ENCODE results near the gene TCEAL7.
"Not testable (repeated sequence)": the region's sequence is repeated elsewhere in the genome, so short reads cannot be mapped to it uniquely, and the experiment has no call there.

TCEAL7 gene

GRCh38 chrX:103329991-103330390 lies at the start of gene TCEAL7:
TSS of gene TCEAL7 (plus strand) at chrX:103330239. CDS start at chrX:103331404, 1,165 bp downstream.
- H3K36me3 ChIP-seq (ENCODE audit: control insufficient read depth in 5 of 5, insufficient read depth in 5 of 5, low read length in 5 of 5): no peaks in the 10 kb centered on the region
- H3K9ac ChIP-seq (ENCODE audit: low read length in 5 of 5): peak within 1 kb of the TSS in 2 of 5 donors; percentile 12 to 20
- H3K27ac ChIP-seq (ENCODE audit: low read depth, low read length): no peak within 1 kb of the TSS
- H3K9me3 ChIP-seq (ENCODE audit: control insufficient read depth in 5 of 5, low read length in 5 of 5): no peaks in the 10 kb centered on the region
- peak within 1 kb of the TSS; percentile 11 to 55 (median 37) for H3K4me3 ChIP-seq (ENCODE audit: low read depth in 1 of 5, low read length in 5 of 5)
- H3K4me1 ChIP-seq (ENCODE audit: control insufficient read depth in 5 of 5, insufficient read depth in 5 of 5, low read length in 5 of 5): peaks cover 0 to 7% (median 0%) of the 10 kb centered on the region in 5 donors
- H3K27me3 ChIP-seq (ENCODE audit: control insufficient read depth in 5 of 5, insufficient read depth in 4 of 5, low read length in 5 of 5): peaks cover 6 to 41% (median 24%) of the 10 kb centered on the region in 5 donors

DNA sequence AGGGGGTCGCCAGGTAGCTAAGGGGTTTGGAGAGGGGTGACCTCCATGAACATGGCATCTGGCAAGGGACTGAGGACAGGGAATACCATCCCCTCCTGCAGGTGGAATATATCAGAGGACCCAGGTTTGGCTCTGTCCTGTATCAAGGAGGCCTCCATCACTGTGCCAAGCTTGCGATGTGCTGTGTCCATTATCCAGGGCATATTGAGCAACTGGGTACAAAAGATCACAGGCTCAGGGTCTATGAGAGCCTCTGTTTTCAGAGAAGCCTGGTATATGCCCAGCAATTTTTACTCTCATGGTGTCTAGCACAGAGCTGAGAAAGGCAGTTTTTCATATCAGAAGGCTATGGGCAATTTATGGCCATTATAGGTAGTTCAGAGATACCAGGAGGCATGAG lies 36.9 kb upstream of the TCEAL7 start:
- no peak overlapping the region for H3K4me3 ChIP-seq (ENCODE audit: low read depth in 1 of 5, low read length in 5 of 5)
- H3K9ac ChIP-seq (ENCODE audit: low read length in 5 of 5): no peak overlapping the region
- H3K9me3 ChIP-seq (ENCODE audit: control insufficient read depth in 5 of 5, low read length in 5 of 5): peaks cover 0 to 8% (median 5%) of the 10 kb centered on the region in 5 donors
- peaks cover 0 to 14% (median 4%) of the 10 kb centered on the region in 5 donors for H3K27me3 ChIP-seq (ENCODE audit: control insufficient read depth in 5 of 5, insufficient read depth in 4 of 5, low read length in 5 of 5)
- H3K27ac ChIP-seq (ENCODE audit: low read depth, low read length): no peak overlapping the region
- no peaks in the 10 kb centered on the region for H3K36me3 ChIP-seq (ENCODE audit: control insufficient read depth in 5 of 5, insufficient read depth in 5 of 5, low read length in 5 of 5)
- no peaks in the 10 kb centered on the region for H3K4me1 ChIP-seq (ENCODE audit: control insufficient read depth in 5 of 5, insufficient read depth in 5 of 5, low read length in 5 of 5)

DNA sequence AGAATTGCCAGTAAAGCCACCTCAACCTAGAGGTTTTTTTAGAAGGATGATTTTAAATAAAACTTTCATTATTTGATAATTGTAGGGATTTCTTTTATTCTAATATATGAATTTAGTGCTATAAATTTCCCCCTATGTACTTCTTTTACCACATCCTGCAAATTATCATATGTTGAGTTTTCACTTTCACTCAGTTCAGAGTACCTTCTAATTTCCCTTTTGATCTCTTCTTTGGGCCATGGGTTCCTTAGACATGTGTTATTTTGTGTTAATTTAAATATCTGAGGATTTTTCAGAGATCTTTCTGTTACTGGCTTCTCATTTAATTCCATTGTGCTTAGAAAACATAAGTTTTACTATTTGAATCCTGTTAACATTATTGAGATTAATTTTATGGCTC lies 25.3 kb upstream of the TCEAL7 start:
- Histone ChIP-seq H3K36me3 (ENCODE audit: control insufficient read depth in 5 of 5, insufficient read depth in 5 of 5, low read length in 5 of 5) (no peaks in the 10 kb centered on the region), H3K27ac (ENCODE audit: low read depth, low read length) (no peak overlapping the region), H3K9ac (ENCODE audit: low read length in 5 of 5) (no peak overlapping the region), H3K4me3 (ENCODE audit: low read depth in 1 of 5, low read length in 5 of 5) (no peak overlapping the region), H3K9me3 (ENCODE audit: control insufficient read depth in 5 of 5, low read length in 5 of 5) (no peaks in the 10 kb centered on the region), H3K4me1 (ENCODE audit: control insufficient read depth in 5 of 5, insufficient read depth in 5 of 5, low read length in 5 of 5) (no peaks in the 10 kb centered on the region), H3K27me3 (ENCODE audit: control insufficient read depth in 5 of 5, insufficient read depth in 4 of 5, low read length in 5 of 5) (peaks cover 2 to 10% (median 5%) of the 10 kb centered on the region in 5 donors)

DNA sequence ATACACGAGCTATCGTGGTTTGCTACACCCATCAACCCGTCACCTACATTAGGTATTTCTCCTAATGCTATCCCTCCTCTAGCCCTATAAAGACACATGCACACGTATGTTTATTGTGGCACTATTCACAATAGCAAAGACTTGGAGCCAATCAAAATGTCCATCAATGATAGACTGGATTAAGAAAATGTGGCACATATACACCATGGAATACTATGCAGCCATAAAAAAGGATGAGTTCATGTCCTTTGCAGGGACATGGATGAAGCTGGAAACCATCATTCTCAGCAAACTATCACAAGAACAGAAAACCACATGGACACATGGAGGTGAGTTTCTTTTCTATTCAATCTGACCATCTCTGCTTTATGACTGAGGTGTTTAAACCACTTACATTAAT lies 24.4 kb upstream of the TCEAL7 start:
- peaks cover 4 to 16% (median 9%) of the 10 kb centered on the region in 5 donors for H3K27me3 ChIP-seq (ENCODE audit: control insufficient read depth in 5 of 5, insufficient read depth in 4 of 5, low read length in 5 of 5)
- H3K4me3 ChIP-seq (ENCODE audit: low read depth in 1 of 5, low read length in 5 of 5); H3K9ac ChIP-seq (ENCODE audit: low read length in 5 of 5); H3K27ac ChIP-seq (ENCODE audit: low read depth, low read length); H3K9me3 ChIP-seq (ENCODE audit: control insufficient read depth in 5 of 5, low read length in 5 of 5); H3K36me3 ChIP-seq (ENCODE audit: control insufficient read depth in 5 of 5, insufficient read depth in 5 of 5, low read length in 5 of 5); H3K4me1 ChIP-seq (ENCODE audit: control insufficient read depth in 5 of 5, insufficient read depth in 5 of 5, low read length in 5 of 5): not testable (repeated sequence)

DNA sequence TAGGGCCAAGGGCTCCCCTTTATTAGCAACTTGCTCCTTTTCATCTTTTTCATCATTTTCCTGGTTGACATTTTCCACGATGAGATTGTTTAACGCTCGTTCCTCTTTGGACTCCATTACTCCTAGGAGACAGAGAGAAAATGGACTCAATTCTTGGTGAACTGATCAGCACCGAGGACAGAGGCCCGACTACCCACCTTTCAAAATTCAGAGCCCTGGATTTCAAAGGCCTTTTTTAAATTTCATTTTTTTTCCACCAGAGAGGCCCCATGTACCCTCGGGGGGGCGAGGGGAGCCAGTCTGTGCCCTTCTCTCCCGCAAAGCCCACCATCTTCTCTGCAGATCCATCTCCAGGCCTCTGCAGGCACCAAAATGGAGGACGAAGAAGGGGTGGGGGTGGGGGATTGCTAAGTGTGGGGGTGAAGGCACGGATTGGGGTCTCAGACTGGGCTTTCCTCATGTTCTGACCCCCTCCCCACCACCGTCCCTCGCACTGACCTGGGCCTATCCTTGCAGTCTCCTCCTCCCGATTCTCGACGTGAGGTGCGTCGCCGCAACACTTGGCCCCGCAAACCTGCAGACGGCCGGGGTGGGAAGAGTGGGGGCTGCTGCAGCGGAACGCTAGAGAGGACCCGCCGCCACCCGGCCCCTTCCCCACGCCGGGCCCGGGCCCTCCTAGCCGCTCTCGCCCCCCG lies 20.0 kb upstream of the TCEAL7 start:
- Histone ChIP-seq H3K36me3 (ENCODE audit: control insufficient read depth in 5 of 5, insufficient read depth in 5 of 5, low read length in 5 of 5) (no peaks in the 10 kb centered on the region), H3K4me1 (ENCODE audit: control insufficient read depth in 5 of 5, insufficient read depth in 5 of 5, low read length in 5 of 5) (peaks cover 0 to 9% (median 4%) of the 10 kb centered on the region in 5 donors), H3K9ac (ENCODE audit: low read length in 5 of 5) (no peak overlapping the region), H3K27me3 (ENCODE audit: control insufficient read depth in 5 of 5, insufficient read depth in 4 of 5, low read length in 5 of 5) (peaks cover 13 to 21% (median 15%) of the 10 kb centered on the region in 5 donors), H3K27ac (ENCODE audit: low read depth, low read length) (no peak overlapping the region), H3K9me3 (ENCODE audit: control insufficient read depth in 5 of 5, low read length in 5 of 5) (no peaks in the 10 kb centered on the region), H3K4me3 (ENCODE audit: low read depth in 1 of 5, low read length in 5 of 5) (peak overlapping the region in 3 of 5 donors; percentile 53 to 59 (median 56))

GRCh38 chrX:103310555-103311398 lies 19.3 kb upstream of the TCEAL7 start, which contains the start of gene BEX2:
TSS of gene BEX2 (minus strand) at chrX:103310990. CDS start at chrX:103309976, 1,014 bp downstream.
- Histone ChIP-seq H3K27me3 (ENCODE audit: control insufficient read depth in 5 of 5, insufficient read depth in 4 of 5, low read length in 5 of 5) (peaks cover 13 to 21% (median 15%) of the 10 kb centered on the region in 5 donors), H3K9ac (ENCODE audit: low read length in 5 of 5) (no peak within 1 kb of the TSS), H3K9me3 (ENCODE audit: control insufficient read depth in 5 of 5, low read length in 5 of 5) (no peaks in the 10 kb centered on the region), H3K4me3 (ENCODE audit: low read depth in 1 of 5, low read length in 5 of 5) (peak within 1 kb of the TSS; percentile 40 to 59 (median 56)), H3K4me1 (ENCODE audit: control insufficient read depth in 5 of 5, insufficient read depth in 5 of 5, low read length in 5 of 5) (peaks cover 0 to 9% (median 4%) of the 10 kb centered on the region in 5 donors), H3K27ac (ENCODE audit: low read depth, low read length) (no peak within 1 kb of the TSS), H3K36me3 (ENCODE audit: control insufficient read depth in 5 of 5, insufficient read depth in 5 of 5, low read length in 5 of 5) (no peaks in the 10 kb centered on the region)

DNA sequence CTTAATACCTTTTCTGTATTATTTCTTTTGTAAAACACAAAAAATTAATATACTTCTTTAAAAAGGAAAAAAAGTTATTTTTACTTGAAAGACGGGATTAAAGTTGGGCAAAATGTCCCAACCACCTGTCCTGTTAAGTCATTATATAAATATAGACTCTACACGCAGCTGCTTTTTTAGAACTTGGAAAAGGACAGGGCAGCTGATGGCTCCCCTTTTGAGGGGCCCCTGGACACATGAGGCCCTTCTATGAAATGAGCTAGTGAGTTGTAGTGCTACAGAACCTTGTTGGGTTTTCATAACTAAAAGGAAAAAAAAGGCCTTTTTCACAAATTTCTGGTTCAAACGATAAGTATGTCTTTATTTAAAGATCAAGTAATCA lies 18.6 kb upstream of the TCEAL7 start:
- Histone ChIP-seq H3K27me3 (ENCODE audit: control insufficient read depth in 5 of 5, insufficient read depth in 4 of 5, low read length in 5 of 5) (peaks cover 13 to 21% (median 15%) of the 10 kb centered on the region in 5 donors), H3K9me3 (ENCODE audit: control insufficient read depth in 5 of 5, low read length in 5 of 5) (no peaks in the 10 kb centered on the region), H3K36me3 (ENCODE audit: control insufficient read depth in 5 of 5, insufficient read depth in 5 of 5, low read length in 5 of 5) (no peaks in the 10 kb centered on the region), H3K4me3 (ENCODE audit: low read depth in 1 of 5, low read length in 5 of 5) (no peak overlapping the region), H3K27ac (ENCODE audit: low read depth, low read length) (no peak overlapping the region), H3K9ac (ENCODE audit: low read length in 5 of 5) (no peak overlapping the region), H3K4me1 (ENCODE audit: control insufficient read depth in 5 of 5, insufficient read depth in 5 of 5, low read length in 5 of 5) (peaks cover 0 to 9% (median 4%) of the 10 kb centered on the region in 5 donors)

GRCh38 chrX:103330681-103331288 lies 746 bp downstream of the TCEAL7 start:
- Histone ChIP-seq H3K4me1 (ENCODE audit: control insufficient read depth in 5 of 5, insufficient read depth in 5 of 5, low read length in 5 of 5) (peaks cover 0 to 7% (median 0%) of the 10 kb centered on the region in 5 donors), H3K9me3 (ENCODE audit: control insufficient read depth in 5 of 5, low read length in 5 of 5) (no peaks in the 10 kb centered on the region), H3K4me3 (ENCODE audit: low read depth in 1 of 5, low read length in 5 of 5) (peak overlapping the region in 4 of 5 donors; percentile 11 to 55 (median 26)), H3K9ac (ENCODE audit: low read length in 5 of 5) (peak overlapping the region in 2 of 5 donors; percentile 12 to 20), H3K36me3 (ENCODE audit: control insufficient read depth in 5 of 5, insufficient read depth in 5 of 5, low read length in 5 of 5) (no peaks in the 10 kb centered on the region), H3K27me3 (ENCODE audit: control insufficient read depth in 5 of 5, insufficient read depth in 4 of 5, low read length in 5 of 5) (peaks cover 6 to 41% (median 27%) of the 10 kb centered on the region in 5 donors), H3K27ac (ENCODE audit: low read depth, low read length) (no peak overlapping the region)

GRCh38 chrX:103338663-103339062 lies 8.6 kb downstream of the TCEAL7 start:
- Histone ChIP-seq H3K4me3 (ENCODE audit: low read depth in 1 of 5, low read length in 5 of 5) (no peak overlapping the region), H3K9me3 (ENCODE audit: control insufficient read depth in 5 of 5, low read length in 5 of 5) (no peaks in the 10 kb centered on the region), H3K9ac (ENCODE audit: low read length in 5 of 5) (no peak overlapping the region), H3K27me3 (ENCODE audit: control insufficient read depth in 5 of 5, insufficient read depth in 4 of 5, low read length in 5 of 5) (peaks cover 2 to 19% (median 13%) of the 10 kb centered on the region in 5 donors), H3K27ac (ENCODE audit: low read depth, low read length) (no peak overlapping the region), H3K4me1 (ENCODE audit: control insufficient read depth in 5 of 5, insufficient read depth in 5 of 5, low read length in 5 of 5) (no peaks in the 10 kb centered on the region), H3K36me3 (ENCODE audit: control insufficient read depth in 5 of 5, insufficient read depth in 5 of 5, low read length in 5 of 5) (no peaks in the 10 kb centered on the region)

Data from subcutaneous abdominal adipose tissue (tissue), 5 donors.